SH-SY5Y (cell line): ENCODE results near the gene PTGR3.

Experiments
- GATA2 ChIP-seq: IDR thresholded peaks from 2 replicates; pipeline ENCODE4 v1.6.1; 2011; ENCODE audit warnings: mild to moderate bottlenecking, low read depth, low read length
- GATA3 ChIP-seq: IDR thresholded peaks from 2 replicates; pipeline ENCODE4 v1.6.1; 2011; ENCODE audit warnings: low read depth, mild to moderate bottlenecking, low read length, moderate library complexity

GRCh38 chr18:75192899-75193298 is 16.0 kb downstream of the PTGR3 start:
- TF ChIP-seq GATA2 (peak; percentile 70), GATA3 (no peak)
